HG03095 (cell line): ENCODE results near the gene ESF1.
A peak's percentile ranks its signal among the peaks of the same experiment; 100 is the strongest.

Experiments
- ATAC-seq: cut with Tn5 transposase; IDR thresholded peaks from one replicate; pipeline ENCODE4 v1.9.1; 2021; ENCODE audit warnings: moderate library complexity; ENCODE audit not compliant: unreplicated experiment

The ESF1 gene, protein sequence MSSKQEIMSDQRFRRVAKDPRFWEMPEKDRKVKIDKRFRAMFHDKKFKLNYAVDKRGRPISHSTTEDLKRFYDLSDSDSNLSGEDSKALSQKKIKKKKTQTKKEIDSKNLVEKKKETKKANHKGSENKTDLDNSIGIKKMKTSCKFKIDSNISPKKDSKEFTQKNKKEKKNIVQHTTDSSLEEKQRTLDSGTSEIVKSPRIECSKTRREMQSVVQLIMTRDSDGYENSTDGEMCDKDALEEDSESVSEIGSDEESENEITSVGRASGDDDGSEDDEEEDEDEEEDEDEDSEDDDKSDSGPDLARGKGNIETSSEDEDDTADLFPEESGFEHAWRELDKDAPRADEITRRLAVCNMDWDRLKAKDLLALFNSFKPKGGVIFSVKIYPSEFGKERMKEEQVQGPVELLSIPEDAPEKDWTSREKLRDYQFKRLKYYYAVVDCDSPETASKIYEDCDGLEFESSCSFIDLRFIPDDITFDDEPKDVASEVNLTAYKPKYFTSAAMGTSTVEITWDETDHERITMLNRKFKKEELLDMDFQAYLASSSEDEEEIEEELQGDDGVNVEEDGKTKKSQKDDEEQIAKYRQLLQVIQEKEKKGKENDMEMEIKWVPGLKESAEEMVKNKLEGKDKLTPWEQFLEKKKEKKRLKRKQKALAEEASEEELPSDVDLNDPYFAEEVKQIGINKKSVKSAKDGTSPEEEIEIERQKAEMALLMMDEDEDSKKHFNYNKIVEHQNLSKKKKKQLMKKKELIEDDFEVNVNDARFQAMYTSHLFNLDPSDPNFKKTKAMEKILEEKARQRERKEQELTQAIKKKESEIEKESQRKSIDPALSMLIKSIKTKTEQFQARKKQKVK

DNA sequence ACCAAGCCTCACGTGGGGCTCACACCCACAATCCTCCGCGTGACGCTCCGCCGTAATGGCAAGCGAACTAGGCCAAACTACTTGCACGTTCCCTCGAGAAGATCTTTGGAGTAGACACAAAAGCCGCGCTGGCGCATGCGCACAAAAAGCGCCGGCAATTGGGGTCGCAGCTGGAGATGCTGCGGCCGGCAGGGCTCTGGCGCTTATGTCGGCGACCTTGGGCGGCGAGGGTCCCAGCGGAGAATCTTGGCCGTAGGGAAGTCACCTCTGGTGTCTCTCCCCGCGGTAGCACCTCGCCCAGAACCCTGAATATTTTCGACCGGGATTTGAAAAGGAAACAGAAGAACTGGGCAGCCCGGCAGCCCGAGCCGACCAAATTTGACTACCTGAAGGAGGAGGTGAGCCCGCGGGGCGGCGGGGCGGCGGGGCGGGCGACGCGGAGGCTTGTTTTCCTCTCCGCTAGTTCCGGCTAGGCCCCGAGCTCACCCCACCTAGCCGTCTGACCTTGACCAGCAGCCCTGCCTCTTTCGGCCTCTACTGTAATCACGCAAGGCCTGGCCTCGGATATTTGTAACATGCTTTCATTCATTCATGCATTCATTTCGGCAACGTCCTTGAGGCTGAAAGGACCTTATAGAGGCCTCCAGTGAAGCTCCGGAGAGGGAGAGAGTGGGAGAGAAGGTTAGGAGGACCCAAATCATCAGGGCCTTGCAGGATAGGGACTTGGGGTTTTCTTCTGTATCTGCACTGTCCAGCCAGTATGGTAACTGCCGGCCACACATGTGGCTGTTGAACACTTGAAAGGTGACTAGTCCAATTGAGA, at the start of gene ESF1, which contains the start of gene NDUFAF5:
Gene ESF1 (minus strand): TSS at position 27 of the 823 bp plus-strand sequence. CDS start 1,779 bp downstream, outside the sequence.
Gene NDUFAF5 (plus strand): TSS at position 136 of the 823 bp plus-strand sequence. CDS start 41 bp downstream, at position 177.
- peak; percentile 91 for ATAC-seq

DNA sequence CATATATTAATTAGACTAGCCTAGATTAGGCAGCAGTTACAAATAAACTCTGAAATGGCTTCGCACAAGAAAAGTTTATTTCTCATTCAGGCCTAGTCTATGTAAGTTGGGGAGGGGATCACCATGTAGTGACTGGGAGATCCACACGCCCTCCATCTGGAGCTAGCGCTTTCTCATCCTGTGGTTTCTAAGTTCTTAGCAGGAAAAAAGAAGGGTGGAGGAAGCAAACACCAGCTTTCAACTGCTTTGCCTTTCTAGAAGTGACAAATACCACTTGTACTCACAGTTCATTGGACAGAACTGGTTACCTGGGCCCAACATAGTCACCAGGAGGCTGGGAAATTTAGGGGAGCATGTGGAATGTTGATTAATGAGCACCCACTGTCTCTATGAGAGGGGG, 46.8 kb upstream of the ESF1 start:
- ATAC-seq: no peak

DNA sequence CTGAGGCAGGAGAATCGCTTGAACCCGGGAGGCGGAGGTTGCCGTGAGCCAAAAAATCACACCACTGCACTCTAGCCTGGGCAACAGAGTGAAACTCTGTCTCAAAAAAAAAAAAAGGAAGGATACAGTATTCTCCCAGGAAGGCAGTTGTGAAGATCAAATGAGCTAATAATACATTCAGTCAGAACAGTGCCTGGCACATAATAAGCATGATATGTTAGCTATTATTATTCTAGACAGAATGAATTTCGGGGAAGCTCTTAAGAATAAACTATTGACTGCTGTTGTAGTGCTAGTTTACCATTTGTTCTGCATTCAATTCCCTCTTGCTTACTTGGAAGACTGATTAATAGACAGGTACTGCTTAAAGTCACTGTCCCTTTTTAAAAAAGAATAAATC, 40.7 kb upstream of the ESF1 start:
- no peak for ATAC-seq

DNA sequence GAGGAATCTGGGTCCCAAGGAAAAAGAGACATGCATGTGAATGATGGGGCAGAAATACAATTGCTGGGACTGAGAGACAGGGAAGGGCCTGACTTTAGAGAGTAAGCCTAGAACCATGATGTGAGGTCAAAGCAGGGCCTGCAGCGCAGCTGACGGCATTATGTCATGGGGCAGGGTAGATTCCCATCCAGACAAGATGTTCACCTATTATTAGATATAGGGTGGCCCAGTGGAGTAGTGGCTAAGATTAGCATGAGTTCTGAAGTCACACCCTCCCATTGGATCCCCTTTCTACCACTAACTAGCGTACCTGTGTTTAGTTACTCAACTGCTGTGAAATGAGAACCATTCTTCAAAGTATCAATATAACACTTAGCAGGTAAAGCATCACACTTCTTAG, 39.7 kb upstream of the ESF1 start:
- ATAC-seq: no peak

DNA sequence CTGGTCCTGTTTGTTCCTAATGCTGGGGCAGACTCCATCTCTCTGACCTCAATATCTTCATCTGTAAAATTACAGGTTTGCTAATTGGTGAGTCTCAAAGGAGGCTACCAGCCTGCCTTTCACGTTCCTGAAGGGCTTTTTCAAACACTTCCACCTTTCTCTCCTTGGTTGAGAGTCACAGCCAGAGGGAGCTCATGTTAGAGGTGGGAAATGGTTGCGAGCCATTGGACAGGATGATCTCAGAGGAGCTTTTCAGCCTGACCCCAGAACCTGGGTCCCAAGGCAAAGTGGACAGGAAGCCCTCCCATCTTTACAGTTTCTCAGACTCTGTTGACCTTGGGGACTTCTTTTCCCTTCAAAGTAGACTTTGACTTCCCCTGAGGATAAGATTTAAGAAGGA, 37.7 kb upstream of the ESF1 start:
- no peak for ATAC-seq

DNA sequence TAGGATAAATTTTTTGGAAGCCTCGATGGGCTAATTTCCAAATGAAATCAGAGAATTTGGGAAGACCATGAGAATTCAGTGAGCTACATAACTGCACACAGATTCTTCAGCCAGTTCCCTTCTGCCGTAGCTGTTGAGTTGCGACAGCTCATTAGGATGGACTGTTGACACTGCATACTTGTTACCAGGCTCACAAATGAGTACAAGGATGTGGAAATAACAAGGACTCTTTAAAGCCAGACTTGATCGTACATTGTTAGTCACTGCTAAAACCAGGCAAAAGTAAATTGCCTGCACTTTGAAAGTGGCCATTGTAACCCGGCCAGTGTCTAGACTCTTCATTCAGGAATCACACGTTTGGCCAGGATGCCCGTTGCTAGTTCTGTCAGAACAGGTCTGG, 37.2 kb upstream of the ESF1 start:
- no peak for ATAC-seq

DNA sequence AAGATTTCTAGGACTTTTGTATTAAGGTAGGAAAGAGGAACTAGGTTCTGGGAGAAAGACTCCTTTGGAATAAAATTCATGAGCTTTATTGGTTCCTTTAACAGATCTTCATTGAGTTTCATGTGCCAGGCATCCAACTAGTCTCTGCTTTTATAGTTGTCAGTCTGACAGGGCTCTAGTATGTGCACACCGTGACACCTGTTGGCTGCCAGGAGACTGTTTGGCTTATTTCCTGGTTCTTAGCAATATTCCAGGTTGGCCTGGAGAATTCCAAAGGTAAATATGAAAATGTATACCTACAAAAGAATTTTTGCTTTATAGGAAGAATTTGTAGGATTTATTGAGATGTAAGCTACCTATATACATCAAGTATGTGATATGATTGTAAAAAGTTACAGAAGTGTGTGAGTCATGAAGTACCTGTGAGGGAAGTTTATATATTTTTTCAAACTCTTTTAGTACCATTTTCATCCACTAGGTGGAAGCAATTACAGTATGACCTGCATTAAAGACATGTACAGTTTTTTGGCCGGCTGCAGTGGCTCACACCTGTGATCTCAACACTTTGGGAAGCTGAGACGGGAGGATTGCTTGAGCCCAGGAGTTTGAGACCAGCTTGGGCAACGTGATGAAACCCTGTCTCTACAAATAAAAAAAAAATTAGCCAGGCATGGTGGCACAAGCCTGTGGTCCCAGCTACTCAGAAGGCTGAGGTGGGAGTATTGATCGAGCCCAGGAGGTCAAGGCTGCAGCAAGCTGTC, 35.3 kb upstream of the ESF1 start:
- peak; percentile 75 for ATAC-seq

DNA sequence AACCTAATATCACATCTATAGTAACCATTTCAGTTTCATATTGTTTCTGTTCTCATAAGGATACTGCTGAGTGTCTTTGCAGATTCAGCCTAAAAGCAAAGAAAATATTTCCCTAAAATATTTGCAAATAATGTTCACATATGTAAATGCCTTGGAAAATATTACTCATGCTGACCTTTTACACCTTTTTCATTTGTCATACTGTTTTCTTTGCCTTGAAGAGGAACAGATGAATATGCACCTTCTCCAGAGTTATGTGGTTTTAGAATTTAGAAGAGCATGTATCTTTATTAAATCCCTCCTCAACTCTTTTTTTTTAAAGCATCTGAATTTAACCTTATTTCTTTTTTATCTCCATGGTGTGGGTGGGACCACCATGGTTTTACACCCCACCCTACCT, 32.6 kb upstream of the ESF1 start:
- no peak for ATAC-seq

DNA sequence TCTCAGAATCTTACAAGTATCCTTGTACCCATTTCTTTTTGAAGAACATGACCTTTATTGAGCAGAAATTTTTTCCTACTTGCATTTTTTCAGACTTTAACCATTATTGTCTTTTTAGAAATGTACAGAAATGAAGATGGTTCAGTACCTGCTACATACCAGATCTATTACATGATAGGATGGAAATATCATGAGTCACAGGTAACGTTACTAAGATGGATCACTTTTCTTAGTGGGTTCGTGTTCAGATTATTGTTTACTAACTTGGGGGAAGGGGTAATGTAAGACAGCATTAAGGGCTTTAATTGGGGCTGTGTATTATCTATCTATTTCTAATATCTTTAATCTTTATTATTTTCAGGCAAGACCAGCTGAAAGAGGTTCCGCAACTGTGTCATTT, 32.0 kb upstream of the ESF1 start:
- no peak for ATAC-seq

DNA sequence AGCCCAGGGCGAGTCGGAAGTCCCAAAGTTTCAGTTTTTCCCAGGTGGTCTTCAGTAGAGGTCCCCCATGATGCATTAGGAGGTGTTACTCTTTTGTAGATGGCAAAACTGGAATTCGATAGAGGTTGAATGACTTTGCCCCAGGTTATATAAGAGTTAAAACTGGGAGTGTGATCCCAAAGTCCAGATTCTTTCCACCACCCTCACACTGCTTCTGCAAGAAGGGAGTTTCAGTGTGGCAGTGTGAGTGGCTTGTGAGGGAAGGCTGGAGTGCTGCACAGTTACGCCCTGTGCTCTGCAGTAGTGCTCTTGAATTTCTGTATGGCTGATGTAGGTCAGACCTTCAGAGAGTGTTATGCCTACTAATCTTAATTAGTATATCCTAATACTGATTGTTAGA, 30.0 kb upstream of the ESF1 start:
- no peak for ATAC-seq

DNA sequence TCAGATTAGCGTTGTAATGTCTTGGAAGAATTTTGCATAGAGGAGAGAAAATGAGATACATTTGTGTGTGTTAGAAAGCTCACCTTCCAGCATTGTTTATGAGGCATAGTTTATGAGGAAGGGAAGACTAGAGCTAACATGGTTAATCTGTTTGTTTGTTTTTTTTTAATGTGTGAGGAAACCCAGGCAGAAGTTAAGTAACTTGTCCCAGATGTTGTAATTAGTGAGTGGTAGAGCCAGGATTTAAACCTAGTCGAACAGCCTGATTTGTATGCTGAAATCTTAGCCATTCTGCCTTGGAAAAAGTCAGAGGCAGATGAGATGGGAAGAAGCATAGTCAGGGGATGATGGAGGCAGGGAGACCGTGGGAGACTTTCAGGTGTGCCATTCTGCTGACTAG, 29.2 kb upstream of the ESF1 start:
- no peak for ATAC-seq

DNA sequence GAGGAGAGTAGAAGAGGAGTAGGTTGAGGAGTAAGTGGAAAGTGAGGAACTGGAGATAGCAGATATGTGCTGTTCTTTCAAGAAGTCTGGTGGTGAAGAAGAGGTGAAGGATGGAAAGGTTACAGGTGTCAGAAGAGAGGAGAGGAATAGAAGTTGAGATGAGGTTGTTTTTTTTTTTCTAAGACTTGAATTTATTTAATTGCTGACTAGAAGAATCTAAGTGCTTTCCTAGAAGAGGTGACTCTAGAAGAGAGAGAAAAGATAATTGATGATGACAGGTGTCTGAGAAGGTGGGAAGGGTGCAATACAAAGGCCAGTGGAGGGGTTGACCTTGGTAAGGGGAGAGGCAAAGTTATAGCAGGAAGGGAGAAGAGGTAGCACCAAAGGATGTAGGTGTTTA, 25.7 kb upstream of the ESF1 start:
- no peak for ATAC-seq

DNA sequence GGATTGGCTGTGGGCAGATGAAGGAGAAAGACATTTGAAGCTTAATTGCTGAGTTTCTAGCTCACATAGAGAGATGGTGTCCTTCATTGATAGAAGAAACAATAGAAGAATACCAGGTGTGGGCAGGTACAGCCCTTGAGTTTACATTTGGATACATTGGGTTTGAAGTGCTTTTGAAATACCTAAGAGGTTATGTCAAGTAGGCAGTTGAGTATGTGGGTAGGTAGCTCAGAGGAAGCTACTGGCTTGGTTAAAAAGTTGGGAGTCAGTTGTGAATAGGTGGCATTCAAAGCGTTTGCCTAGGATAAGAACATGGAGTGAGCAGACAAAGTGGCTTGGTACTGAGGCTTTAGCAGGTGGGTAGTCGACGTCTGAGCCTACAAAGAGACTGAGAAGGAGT, 25.1 kb upstream of the ESF1 start:
- ATAC-seq: no peak

DNA sequence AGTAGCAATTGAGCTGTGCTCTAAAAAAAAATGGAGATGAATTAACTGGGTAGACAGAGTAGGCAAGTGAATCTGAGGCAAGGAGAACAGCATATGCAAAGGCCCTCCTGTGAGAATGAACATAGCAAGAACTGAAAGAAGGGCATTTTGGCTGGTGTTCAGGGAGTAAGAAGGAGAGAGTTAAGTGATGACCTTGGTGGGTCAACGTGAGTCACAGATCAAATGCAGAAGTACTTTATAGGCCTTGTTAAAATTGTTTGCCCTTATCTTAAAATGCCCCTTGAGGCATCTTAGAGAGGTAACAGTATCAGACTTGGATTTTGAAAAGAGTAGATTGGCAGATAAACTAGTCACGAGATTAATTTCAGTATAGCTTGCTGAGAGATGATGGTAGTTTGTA, 24.7 kb upstream of the ESF1 start:
- no peak for ATAC-seq

DNA sequence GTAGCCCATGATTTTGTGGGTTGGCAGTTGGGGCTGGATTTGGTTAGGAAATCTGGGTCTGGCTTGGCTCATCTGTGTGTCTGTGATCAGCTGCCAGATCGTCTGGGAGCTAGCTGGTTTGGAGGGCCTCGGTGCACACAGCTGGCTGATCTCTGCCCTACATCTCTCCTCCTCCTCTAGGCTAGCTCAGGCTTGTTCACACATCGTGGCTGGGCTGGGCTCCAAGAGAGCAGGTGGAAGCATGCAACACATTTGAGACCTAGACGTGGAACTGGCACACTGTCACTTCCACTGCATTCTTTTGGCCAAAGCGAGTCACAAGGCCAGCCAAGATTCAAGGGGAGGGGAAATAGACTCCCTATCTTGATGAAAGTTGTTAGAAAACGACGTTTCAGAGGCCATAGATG, 16.0 kb upstream of the ESF1 start:
- ATAC-seq: no peak

DNA sequence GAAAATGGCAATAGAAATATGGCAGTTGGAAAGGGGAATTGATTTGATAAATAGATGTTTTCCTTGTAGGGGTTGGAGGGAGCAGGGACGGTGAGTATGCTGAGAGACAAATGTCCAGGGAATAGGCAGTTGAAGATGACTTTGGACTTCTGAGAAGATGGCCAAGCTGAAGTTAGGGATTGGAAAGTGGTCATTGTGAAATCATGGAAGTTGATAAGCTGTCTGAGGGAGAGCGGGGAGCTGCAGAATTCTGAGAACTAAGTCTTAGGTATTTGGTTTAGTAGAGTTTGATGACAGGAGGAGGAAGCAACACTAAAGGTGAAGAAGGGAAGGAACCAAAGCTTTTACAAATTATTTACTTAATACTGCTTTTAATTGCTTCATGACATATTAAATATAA, 15.3 kb upstream of the ESF1 start:
- ATAC-seq: no peak

DNA sequence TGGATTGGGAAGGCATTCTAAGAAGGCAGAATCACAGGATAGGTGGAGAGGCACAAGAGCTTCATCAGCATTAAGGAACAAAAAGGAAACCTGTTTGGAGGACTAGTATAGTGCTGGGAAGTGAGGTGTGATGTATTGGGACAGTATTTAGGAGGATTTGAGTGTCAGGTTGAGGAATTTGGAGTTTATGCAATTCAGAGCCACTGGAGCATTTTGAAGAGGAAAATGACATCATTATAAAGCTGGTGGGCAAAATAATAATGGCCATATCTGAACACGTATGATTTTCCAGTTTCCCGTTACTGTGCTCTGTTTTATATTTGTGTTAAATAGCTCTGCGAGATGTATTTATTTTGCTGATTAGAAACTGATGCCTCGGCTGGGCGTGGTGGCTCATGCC, 14.3 kb upstream of the ESF1 start:
- ATAC-seq: no peak

DNA sequence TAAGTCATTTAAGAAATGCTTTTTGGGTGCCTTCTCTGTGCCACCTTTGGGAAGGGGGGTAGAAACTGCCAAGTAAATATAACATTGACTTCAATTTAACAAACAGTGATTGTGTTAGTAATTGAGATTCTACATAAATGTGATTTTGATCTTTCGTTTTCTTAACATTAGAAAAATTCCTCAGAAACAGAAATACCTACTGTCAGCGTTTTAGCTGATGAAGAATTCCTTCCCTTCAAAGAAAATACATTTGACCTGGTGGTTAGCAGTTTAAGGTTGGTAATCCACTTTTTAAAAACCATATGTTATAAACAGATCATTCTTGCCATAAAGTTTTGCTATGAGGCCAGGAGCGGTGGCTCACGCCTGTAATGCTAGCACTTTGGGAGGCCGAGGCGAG, 9.9 kb upstream of the ESF1 start:
- no peak for ATAC-seq

DNA sequence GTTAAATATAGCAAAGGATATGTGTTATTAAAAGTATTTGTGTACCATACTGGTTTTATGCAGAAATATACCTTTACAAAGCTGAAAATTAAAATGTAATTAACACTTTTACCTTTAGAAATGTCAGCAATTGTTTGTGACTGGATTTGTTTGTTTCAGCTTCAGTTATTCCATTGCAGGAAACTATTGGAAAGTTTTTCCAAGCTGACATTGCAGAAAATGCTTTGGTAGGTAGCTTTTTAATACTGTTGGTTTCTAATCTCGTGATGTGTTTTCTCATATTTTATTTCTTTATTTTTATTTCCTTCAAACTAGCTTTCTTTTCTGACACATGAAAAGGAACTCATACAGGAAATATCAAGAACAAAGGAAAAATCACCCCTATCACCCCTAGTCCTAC, 8.3 kb upstream of the ESF1 start:
- no peak for ATAC-seq
